Astrocyte of the spinal cord (primary cell): Measurements from ENCODE around the gene KLHL28.

Experiments
- DNase-seq: peaks from one replicate; pipeline ENCODE4 v3.0.0; 2011; ENCODE audit warnings: low read depth, low spot score
- H3K4me3 ChIP-seq: 2 replicates; pipeline ENCODE4 v1.5.1; 2011; ENCODE audit warnings: low read depth, mild to moderate bottlenecking, low read length, moderate library complexity
- in situ Hi-C: cut with HindIII; loops from 2 replicates; pipeline ENCODE4 v1.10.0; 2017; ENCODE audit warnings: low sequenced_read_pairs
- TF ChIP-seq, protein P1 (sequence below): IDR thresholded peaks from 2 replicates; pipeline ENCODE4 v1.5.1; 2012; ENCODE audit warnings: low read depth, mild to moderate bottlenecking, low read length, inconsistent platforms

KLHL28 gene

DNA sequence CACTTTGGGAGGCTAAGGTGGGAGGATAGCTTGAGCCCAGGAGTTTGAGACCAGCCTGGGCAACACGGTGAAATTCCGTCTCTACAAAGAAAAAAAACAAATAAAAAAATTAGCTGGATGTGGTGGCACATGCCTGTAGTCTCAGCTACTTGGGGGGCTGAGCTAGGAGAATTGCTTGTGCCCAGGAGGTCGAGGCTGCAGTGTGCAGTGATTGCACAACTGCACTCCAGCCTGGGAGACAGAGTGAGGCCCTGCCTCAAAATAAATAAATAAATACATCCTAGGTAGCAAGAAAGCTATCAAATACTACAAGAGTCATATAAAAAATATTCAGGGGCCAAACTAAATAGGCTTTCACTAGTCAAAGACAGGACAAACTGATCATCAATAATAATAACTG lies 6.2 kb downstream of the KLHL28 start:
- H3K4me3 ChIP-seq, result no peak overlapping the region
- TF ChIP-seq, protein P1, sequence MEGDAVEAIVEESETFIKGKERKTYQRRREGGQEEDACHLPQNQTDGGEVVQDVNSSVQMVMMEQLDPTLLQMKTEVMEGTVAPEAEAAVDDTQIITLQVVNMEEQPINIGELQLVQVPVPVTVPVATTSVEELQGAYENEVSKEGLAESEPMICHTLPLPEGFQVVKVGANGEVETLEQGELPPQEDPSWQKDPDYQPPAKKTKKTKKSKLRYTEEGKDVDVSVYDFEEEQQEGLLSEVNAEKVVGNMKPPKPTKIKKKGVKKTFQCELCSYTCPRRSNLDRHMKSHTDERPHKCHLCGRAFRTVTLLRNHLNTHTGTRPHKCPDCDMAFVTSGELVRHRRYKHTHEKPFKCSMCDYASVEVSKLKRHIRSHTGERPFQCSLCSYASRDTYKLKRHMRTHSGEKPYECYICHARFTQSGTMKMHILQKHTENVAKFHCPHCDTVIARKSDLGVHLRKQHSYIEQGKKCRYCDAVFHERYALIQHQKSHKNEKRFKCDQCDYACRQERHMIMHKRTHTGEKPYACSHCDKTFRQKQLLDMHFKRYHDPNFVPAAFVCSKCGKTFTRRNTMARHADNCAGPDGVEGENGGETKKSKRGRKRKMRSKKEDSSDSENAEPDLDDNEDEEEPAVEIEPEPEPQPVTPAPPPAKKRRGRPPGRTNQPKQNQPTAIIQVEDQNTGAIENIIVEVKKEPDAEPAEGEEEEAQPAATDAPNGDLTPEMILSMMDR, result no peak
- in situ Hi-C loops, result no loop called here
- DNase-seq, result no peak

DNA sequence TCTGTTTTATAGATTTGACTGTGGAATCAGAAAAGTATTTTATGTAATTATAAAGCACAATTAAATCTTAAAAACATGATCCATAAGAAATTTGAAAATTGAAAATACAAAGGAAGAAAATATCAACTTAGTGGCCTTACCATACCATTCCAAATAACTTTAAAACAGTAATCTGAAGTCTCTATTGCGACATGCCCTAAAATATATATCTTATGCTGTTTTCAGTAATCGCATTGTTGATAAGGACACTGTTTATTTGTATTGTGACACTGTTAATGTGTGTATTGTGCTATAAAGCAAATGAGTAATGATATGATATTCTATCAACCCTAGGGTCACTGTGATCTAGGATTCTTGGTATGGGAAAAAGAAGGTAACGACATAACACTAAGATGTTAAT lies 7.0 kb downstream of the KLHL28 start:
- H3K4me3 ChIP-seq, result no peak overlapping the region
- in situ Hi-C loops, result no loop called here
- no peak for DNase-seq
- TF ChIP-seq, protein P1, result no peak

DNA sequence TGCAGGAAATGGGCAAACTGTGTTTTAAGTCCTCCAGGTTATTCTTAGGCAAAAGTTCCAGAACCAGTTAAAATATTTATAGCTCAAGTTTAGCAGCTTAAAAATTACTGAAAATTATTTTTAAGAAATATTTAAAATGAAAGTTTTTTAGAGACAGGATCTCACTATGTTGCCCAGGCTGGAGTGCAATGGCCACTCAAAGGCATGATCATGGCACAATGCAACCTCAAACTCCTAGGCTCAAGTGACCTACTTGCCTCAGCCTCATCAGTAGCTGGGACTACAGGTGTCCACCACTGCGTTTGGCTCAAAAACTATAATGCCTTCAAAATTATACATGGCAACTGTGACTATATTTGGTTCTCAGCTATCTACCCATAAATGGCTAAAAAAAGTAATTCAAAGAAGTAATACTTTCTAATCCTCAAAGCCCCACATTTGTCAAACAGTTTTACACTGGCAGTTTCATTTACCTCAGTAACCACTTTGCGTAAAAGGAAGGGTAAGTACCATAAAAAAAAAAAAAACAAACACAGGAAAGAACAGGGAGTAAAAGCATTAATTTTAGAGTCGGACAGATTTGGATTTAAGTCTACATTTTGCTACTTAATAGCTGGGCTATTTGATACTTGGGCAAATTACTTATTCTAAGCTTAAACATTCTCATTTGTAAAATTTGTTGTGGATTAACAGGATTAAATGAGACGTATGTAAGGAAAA lies 9.2 kb downstream of the KLHL28 start:
- in situ Hi-C loops, result no loop called here
- H3K4me3 ChIP-seq, result no peak overlapping the region
- TF ChIP-seq, protein P1, result no peak
- no peak for DNase-seq

DNA sequence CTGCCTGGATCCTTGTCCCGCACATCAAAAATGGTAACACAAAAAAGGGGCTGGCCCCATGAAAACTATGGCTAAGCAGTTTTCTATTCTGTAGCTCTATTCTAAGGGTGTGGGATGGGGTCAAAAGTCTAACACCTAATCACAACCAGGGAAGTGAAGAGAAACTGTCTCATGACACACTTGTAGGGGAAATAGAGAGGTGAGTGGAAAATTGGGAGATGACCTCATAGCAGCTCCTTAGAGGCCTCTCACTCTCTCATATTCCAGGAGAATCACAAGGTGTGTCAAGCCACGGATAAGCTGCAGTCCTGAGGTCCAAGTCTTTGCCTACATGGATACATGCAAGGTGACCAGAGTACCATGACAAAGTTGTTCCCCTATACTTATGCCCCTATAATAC lies 10.7 kb downstream of the KLHL28 start:
- H3K4me3 ChIP-seq, result no peak overlapping the region
- DNase-seq, result no peak
- TF ChIP-seq, protein P1, result no peak
- in situ Hi-C loops, result no loop called here

DNA sequence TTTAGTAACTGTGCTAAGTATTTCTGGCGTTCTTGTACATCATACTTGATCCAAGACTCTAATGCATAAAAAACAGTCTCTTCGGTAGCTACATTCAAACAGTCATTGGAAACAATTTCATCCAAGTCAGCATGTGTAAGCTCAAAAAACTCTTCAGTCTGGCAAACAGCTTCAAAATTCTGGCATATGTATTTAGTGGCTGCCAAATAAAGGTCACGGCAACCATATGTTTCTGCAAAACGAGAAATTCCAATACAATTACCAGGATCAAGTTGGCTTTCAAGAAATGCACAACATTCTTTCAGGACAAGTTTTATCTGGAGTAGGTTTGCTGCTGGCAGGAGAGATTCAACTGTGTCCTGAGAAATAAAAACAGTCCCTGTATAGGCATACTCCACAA lies 16.5 kb downstream of the KLHL28 start:
- TF ChIP-seq, protein P1, result no peak
- in situ Hi-C loops, result no loop called here
- DNase-seq, result peak; percentile 65
- no peak overlapping the region for H3K4me3 ChIP-seq

DNA sequence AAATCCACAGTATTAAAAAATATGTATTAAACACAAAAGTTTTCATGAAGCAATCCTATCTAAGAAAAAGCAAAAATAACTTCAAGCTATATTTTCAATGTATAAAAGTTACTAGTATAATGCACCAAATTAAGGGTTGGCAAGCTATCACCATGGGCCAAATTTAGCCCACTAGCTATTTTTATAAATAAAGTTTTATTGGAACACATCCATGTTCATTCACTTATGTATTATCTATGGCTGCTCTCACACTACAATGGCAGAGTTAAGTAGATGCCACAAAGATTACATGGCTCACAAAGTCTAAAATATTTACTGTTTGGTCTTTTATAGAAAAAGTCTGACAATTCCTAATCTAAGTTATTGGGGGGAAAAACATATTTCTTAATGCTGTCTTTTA lies 17.6 kb downstream of the KLHL28 start:
- no peak overlapping the region for H3K4me3 ChIP-seq
- no peak for DNase-seq
- TF ChIP-seq, protein P1, result no peak
- in situ Hi-C loops, result no loop called here
